ENCODE measurements around the gene ROMO1.
"Not testable (repeated sequence)": the region's sequence is repeated elsewhere in the genome, so short reads cannot be mapped to it uniquely, and the experiment has no call there.

Gene ROMO1

DNA sequence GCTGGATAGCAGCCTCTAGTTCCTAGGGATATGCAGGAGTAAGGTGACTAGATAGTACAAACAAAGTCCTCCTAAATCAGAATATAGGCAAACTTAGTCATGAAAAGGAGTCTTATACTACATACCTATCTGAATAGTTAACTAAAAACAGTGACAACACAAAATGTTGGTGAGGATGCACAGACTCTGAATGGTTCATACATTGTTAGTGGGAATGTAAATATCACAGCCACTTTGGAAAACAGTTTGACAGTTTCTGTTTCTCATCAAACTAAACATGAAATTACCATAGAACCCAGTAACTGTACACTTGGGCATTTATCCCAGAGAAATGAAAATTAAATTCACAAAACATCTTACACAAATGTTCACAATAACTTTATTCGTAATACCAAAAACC, 17.2 kb upstream of the ROMO1 start:
- no peak for DNase-seq

DNA sequence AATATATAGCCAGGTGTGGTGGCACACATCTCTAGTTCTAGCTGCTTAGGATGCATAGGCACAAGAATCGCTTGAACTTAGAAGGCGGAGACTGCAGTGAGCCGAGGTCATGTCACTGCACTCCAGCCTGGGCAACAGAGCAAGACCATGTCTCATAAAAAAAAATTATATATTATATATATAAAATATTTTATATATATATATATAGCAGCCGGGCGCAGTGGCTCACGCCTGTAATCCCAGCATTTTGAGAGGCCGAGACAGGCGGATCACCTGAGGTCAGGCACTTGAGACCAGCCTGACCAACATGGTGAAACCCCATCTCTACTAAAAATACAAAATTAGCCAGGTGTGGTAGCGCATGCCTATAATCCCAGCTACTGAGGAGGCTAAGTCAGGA, 13.8 kb upstream of the ROMO1 start:
- DNase-seq = not testable (repeated sequence)

DNA sequence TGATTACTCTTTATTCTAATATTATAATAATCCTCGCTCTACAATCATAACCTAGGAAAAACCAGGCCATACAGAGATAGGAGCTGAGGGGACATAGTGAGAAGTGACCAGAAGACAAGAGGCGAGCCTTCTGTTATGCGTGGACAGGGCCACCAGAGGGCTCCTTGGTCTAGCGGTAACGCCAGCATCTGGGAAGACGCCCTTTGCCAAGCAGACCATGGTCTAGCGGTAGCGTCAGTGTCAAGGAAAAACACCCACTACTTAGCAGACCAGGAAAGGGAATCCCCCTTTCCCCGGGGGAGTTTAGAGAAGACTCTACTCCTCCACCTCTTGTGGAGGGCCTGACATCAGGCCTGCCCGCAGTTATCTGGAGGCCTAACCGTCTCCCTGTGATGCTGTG, 12.3 kb upstream of the ROMO1 start:
- not testable (repeated sequence) for DNase-seq

DNA sequence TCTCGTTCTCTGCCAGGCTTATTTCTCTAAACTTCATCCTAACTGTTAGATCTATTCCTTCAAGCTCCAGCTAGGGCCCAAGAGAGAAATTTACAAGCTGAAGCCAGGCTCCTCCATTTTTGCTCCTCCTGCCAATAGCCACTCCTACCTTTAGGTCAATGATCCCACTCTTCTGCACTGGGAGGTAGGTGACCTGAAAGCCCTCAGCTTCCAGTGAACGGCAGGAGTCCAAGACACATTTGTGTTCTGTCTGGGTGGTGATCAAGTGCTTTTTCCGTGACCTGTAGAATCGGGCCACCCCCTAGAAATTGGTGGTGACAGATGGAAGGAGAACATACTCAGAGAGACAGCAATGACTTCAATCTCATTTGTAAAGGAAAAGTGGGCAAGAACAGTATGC, 8.9 kb upstream of the ROMO1 start:
- DNase-seq = no peak

DNA sequence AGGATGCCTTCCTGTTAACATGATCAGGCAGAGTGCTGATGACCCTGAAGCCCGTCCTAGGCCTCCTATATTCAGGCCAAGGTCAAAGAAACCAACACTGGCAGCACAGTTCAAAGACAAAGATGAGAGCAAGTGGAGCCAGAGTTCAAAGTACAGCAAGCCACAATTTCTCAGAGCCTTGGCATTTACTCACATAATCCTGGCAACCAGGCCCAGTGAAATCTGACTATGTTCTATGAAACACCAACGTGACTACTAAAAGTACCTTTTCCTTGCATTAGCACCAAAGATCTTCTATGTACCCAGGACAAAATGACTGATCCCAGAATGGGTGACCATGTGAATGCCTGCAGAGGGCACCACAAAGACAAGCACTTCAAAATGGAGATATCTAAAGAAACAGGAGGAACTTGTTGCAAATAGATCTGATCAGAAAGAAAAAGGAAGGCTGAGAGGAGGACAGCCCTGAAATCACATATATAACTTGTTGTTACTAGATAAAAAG, 3.9 kb upstream of the ROMO1 start:
- DNase-seq = no peak

DNA sequence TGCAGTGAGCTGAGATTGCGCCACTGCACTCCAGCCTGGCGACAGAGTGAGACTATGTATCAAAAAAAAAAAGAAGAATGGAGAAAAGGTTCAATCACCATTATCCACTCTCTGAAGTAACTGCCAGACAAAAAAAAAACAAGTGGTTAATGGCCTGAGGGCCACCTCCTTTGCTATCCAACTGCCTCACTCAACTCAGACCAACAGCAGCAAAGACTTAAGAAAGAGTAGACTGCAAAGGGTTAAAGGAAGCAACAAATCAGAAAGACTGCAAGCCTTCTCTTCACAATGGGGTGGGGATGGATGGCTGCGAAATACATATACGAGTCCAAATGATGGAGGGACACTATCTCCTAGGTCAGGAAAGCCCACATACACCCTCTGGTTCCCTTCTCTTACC, 3.2 kb upstream of the ROMO1 start:
- no peak for DNase-seq

DNA sequence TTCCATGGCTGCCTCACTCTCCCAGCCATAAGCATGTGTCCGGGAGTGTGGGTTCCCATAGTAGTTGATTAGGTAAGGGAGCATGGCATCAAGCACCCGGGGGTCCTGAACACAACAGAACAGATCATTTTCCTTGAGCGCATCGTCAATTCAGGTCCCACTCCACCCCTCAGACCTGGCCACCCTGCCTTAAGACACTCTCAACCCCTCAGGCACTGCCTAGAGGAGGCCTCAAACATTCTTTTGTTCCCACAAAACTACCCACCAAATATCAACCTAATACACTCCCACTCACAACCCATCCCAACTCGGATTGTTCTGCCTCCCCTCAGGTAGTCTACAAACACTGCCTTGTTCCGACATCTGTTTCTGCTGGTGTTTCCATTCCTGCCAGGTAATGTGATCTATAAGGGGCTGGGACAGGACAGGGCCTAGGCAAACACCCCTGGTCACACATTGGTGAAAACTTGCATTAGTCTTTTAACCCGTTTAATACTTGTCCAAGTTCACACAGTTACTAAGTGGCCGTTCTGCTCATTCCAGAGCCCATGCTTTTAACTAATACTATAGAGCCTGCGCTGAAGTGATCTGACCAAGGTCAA, 1.4 kb upstream of the ROMO1 start:
- no peak for DNase-seq

DNA sequence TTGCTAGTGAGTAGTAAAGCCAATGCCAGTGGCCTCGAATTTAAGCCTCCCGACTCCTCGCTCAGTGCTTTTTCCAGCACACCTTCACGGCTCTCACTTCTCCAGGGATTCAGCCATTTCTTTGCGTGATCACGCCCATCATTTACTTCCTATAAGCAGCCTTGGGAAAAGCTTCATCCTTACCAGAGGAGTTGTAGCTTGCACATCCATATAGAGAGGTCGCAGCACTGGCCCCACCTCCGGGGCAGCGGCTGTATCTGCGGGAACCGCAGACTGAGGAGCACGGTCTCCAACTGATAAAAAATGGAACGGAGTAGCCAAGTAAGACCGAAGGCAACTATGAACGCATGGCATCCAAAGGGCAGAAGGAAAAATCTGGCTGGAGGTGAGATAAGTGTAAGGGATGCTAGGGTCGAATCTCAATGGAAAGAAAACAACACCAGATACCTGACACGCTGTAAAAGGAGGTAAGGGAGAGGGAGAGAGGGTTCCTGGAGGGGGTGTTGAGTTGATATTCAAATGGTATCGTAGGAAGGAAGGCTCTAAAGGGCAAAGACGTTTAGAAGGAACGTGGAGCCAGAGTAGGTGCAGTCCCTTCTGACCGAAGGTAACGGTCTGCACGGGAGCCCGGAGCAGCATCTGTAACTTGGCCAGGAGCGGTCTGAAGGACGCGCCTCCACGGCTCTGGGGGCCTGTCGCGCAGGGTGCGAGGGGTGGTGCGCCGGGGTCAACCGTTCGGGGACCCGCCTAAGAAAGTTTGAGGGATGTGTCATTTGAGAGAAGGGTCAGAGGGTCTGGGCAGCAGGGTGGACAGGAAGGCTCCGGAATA, 693 bp upstream of the ROMO1 start:
- no peak for DNase-seq

DNA sequence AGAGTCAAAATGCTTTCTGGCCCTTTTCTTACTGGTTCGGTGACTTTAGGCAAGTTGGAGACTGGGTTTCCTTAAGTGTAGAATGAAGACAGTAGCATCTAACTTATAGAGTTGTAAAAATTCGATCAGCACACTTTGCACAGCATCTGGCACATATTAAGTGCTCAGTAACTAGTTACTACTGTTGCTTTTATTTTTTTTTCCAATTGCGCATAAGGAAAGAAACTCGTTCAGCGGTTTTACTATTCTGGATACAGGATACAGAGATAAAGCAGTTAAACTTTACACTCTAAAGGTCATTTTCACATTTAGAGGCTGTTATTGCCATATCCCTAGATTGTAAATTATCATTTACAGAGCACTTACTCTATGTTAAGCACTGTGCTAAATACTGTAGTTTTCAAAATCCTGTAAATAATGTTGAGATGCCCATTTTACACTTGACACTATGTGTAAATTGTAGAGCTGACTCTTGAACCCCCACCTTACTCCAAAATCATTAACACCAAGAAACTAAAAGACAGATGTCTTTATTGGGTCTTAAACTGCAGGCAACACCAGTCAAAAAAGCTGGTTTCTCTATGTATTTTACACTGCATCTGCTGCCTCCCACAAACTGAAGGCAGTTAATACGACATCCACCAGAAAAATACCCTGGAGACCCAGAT, 886 bp downstream of the ROMO1 start:
- no peak for DNase-seq

DNA sequence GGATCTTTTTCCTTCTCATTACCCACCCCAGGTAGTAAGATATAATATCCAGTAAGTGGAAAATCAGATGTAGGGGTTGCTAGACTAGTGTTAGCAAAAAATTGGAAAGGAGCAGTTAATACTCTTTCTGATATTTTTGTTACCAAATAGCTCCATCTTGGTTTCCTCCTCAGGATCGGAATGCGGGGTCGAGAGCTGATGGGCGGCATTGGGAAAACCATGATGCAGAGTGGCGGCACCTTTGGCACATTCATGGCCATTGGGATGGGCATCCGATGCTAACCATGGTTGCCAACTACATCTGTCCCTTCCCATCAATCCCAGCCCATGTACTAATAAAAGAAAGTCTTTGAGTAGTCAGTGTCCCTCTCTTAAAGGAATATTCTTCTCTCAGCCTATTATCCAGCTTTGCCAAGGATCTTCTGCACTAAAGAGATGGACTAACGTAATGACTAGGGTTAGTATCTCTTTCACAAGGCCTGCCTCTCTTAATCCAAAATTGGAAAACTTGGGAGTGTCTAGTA, 1.5 kb downstream of the ROMO1 start:
- DNase-seq = no peak

DNA sequence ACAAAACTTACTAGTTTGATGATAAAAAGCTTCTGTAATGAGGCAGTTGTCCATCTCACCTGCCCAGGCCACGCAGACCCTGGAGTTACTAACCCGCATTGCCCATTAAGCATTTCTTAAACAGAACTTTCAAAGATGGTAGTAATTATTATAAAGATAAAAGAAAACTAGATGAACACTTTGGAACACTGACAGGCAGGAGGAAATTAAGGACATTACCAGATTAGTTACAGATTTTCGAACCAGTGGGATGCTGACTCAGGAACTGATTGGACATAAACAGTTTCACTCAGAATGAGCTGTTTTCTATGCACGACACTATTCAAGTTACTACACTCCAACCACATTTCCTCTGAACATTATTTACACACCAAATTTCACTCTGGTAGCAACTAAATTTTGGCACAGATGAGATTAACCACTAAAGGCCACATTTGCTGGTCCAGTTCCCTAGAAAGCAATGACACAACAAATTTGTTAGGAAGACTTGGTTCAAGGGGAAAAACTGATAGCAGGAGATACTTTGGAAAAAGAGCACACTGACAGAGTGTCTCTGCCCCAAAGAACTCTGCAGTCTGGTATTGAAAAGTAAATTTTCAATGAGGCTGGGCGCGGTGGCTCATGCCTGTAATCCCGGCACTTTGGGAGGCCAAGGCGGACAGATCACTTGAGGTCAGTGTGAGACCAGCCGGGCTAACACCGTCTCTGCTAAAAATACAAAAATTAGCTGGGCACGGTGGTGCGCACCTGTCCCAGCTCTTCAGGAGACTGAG, 3.0 kb downstream of the ROMO1 start:
- no peak for DNase-seq

DNA sequence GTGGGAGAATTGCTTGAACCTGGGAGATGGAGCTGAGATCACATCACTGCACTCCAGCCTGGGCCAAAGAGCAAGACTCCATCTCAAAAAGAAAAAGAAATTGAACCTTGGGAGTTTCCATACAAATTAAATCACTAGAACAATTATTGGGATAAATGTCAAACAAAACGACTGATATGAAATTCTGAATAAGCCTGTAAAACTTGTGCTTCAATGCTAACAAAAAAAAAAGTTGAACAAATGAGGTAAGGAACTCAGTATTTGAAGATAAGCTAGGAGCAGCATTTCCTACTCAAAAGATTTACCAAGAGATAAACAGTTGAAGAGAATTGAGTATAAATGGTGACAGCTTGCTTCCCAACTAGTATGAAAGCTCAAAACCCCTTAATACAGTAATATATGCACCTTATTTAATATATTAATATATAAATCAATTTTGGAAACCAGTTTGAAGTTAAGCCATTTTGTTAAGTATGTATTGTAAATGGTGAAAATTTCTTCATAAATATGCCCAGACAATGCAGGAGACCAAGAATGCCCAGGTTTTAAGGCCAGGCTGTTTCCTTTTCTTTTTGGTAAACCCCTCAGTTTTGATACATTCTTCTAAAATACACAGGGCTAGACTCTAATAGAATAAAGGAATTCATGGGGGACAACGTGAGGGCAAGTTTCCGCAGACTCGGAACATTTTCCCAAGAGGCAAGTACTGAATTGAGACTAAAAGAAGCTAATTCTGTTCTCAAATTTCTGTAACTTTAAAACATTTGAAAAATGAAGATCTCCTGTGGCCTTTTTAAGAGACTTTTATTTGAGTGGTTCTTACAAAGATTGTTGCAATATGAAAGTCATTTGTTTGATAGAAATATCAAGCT, 3.9 kb downstream of the ROMO1 start:
- no peak for DNase-seq

DNA sequence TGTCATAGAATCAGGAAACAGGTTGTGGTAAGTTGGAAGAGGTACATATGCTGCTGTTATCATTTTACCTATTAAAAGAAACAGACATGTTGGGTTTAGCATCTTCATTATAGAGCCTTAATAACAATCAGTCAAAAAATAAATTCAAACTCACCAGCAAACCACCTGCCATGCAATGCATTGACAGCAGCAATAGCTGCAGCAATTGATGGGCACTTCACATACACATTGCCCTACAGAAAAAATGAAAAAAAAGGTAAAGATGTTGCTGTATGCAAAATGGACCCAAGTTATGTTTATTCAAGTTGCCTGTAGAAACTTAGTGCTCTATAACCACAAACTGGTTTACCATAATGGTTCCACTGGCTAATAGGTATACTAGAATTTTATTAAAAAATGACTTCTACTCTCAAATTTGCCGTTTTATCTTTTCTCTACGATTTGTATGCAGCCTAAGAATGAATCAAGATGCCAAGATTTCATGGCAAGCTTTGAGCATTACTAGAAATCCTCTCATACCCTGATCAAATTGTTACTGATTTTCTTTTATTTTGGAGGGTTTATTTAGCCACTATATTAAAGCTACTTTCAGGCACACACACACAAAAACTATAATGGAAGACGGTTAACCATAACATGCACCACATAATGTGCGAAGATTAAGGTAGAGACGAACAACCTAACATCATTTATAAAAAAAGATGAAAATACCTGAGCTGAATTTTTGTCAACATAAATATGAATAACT, 5.5 kb downstream of the ROMO1 start:
- no peak for DNase-seq

DNA sequence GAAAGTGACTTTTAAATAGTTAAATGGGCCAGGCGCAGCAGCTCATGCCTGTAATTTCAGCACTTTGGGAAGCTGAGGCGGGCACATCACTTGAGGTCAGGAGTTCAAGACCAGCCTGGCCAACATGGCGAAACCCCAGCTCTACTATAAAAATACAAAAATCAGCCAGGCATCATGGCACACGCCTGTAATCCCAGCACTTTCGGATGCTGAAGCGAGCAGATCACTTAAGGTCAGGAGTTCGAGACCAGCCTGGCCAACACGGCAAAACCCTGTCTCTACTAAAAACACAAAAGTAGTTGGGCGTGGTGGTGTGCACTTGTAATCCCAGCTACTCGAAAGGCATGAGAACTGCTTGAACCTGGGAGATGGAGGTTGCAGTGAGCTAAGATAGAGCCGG, 6.7 kb downstream of the ROMO1 start:
- not testable (repeated sequence) for DNase-seq

DNA sequence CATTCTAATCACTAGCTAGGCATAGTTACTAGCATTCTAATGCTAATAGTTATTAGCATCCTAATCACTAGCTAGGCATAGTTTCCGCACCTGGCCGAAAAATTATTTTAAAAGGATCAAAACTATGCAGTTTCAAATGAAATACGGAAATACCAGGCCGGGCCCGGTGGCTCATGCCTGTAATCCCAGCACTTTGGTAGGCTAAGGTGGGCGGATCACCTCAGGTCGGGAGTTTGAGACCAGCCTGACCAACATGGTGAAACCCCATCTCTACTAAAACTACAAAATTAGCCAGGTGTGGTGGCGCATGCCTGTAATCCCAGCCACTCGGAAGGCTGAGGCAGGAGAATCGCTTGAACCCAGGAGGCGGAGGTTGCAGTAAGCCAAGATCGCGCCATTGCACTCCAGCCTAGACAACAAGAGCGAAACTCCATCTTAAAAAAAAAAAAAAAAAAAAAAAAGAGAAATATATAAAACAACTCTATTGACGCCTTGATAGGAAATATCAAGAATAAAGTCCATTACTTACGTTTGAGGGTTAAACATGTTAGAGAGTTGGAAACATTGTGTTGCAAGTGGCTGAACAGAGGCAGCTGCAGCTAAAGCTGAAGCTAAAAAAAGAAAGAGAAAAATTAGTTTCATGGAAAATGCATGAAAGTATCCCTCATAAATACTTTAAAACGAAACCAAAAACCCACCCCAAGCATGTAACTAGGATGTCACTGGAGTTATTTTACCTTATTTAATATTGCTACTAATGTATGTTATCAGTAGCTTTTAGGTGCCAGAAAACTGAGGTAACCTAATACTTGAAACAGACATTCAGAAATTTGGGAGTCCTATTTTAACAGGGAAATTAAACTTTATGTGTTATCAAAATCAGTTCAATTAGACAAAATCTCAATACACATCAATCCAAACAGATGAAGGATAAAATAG, 7.7 kb downstream of the ROMO1 start:
- not testable (repeated sequence) for DNase-seq

DNA sequence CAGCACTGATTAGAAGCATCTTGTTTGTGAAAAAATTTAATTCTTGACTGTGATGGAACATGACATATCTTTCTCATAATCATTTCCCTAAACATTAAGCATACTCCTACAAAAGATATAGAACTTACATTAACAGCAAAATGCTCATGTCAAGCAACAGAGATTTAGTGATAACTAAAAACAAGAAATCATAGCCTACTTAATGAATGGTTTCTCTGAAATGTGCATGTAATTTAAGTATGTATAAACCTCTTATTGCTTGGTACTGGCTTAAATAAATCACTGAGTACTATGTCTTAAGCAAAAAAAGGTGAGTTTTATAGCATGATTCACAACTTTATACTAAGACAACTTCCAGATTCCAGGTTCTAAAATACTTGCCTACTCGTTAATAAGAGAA, 9.3 kb downstream of the ROMO1 start:
- DNase-seq = no peak

DNA sequence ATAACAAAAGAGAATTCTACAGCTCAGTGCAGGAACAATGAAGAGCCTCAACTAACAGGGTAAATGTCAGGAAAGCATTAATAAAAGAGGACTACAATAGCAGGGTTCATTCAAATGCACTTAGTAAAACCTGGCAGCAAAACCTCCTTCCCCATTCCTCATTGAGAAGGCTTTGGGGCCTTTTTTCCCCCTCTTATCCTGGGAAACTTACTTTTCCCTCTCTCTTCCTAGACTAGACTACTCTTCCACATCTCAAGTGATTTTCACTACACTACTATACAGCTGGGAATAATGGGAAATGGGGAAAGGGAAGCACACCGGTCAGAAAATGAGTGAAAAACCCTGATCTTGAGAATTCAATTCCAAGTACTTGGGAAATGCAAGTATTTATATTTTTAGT, 10.1 kb downstream of the ROMO1 start:
- no peak for DNase-seq

DNA sequence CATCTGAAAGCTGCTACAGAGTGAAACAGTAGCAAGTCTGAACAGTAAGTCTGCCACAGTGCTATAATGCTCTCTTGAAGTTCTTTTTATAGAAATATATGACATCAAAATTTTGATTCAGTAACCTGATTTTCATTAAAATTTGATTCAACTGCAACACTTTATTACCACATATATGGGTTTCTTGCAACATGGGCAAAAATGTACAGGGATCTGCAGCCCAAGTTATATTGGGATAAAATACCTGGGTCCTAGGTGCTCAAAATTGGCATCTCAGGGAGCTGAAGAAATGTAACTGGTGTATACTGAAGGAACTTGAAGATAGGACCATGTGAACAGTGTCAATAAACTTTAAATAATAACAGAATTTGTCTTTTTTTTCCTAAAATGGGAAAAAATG, 10.8 kb downstream of the ROMO1 start:
- DNase-seq = no peak

DNA sequence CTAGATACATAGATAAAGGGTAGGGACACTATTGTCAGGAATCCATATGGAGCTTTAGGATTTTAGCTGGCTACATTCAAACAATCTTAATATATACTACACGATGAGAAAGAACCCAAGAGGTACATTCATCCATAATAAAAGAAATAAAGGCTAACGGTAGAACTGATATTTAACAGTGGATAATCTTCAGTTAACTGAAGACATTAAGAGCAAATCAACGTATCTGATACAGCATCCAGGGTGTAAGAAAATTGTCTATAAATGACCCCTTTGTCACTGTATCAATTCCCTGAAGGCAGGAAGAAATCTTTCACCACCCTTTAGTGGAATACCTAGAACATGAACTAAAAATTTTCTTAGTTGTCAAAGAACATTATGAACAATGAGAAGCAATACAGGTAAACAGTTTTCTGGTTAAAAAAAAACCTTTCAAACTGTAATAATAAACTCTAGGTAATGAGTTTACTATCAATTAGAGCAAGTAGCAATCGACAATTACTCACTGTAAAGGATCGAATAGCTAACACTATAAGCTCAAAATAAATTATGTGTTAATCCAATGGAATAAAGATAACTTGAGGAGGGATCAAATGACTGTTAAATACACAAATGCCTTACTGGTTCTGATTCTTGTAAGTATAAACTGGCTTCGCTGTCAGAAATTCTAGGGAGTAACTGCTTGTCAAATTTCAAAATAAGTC, 11.8 kb downstream of the ROMO1 start:
- DNase-seq = no peak

Measured in stimulated activated CD4-positive, alpha-beta T cell treated with anti-CD3 and anti-CD28 coated beads, Interleukin-1b, Interleukin-23, amount 100 ng/mL, for 48 hours (primary cell).